Measurements from ENCODE around the gene SBDS. TPM values are rescaled to one million over a fixed set of nuclear protein-coding genes. Genes with fewer than 3 reads are reported as not detected.
"Not testable (repeated sequence)": the region's sequence is repeated elsewhere in the genome, so short reads cannot be mapped to it uniquely, and the experiment has no call there.

SBDS gene
- total and polyA plus RNA-seq, 9 donors, result 70.7 to 157 (median 110) TPM

DNA sequence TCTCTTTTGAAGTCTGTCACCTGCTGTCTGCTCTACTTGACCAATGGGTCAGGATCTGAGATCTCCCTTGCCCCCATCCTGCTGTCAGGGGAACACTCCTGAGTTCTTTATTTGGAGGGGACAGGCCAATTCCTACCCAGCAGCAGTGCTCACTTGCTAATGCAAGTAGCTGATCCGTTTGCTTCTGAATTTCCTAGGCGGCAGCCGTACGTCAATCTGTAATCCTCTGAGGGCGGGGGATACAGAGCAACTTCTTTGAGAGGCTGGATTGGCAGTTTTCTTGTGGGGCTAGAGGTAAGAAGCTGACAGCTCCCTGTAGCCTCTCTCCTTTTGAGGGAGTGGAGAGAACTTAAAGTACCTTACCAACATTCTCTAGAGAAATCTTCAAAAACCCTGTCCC is 37.9 kb upstream of the SBDS start:
- Histone ChIP-seq H3K27ac (no peak overlapping the region), H3K27me3 (no peaks in the 10 kb centered on the region), H3K9me3 (no peaks in the 10 kb centered on the region), H3K4me3 (no peak overlapping the region), H3K4me1 (ENCODE audit: insufficient read depth) (no peaks in the 10 kb centered on the region), H3K36me3 (no peaks in the 10 kb centered on the region)
- no peak for DNase-seq
- no peak for TF ChIP-seq POLR2A (IDR thresholded peaks at IDR 0.05)
- 88 to 89% (median 89%) methylated on average over 5 of the region's 5 CpGs for WGBS, 3 donors
- intact Hi-C loops (cut with DNase I), result no loop called here

DNA sequence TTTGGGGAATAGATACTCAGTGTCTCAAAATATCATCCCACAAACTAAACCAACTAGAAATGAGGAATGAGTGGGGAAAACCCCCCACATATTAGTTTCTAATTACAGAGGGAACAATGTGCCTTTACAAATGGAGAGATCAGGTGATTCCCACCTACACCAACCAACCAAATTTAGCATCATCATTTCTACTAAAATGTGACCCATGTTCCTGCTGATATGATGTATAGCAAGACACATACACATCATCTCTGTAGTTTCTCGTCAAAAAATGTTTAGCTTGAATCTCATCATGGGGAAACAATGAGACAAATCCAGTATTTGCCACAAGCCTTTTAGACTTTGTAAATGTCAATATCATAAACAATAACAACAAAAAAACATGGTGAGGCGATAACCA is 36.3 kb upstream of the SBDS start:
- intact Hi-C loops (cut with DNase I); H3K9me3 ChIP-seq; H3K27ac ChIP-seq; DNase-seq; H3K27me3 ChIP-seq; H3K36me3 ChIP-seq; H3K4me1 ChIP-seq (ENCODE audit: insufficient read depth); H3K4me3 ChIP-seq: not testable (repeated sequence)
- WGBS, 3 donors, result 92 to 95% (median 93%) methylated on average over 1 to 2 of the region's 2 CpGs

DNA sequence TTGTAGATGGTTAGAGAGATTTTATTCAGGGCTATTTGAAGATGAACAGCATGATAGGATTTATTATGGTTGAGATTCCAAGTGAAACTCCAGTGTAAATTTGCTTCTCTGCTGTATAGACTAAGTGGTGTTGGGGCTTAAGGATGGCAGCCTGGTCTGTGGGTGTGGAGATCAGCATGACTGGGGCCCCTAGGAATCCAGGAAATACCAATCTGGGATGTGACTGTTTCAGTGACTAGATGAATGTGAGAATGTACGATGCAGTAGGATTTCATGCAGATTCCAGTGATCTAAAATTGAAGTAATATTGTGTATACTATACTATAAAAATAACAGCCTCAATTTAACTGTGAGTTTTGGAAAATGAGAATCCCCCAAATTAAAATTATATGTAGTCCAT is 30.1 kb upstream of the SBDS start:
- H3K4me3 ChIP-seq; H3K36me3 ChIP-seq; H3K27me3 ChIP-seq; H3K27ac ChIP-seq; H3K4me1 ChIP-seq (ENCODE audit: insufficient read depth); H3K9me3 ChIP-seq; intact Hi-C loops (cut with DNase I); DNase-seq: not testable (repeated sequence)
- WGBS, 3 donors, result 50 to 80% (median 76%) methylated on average over 1 of the region's 1 CpG

DNA sequence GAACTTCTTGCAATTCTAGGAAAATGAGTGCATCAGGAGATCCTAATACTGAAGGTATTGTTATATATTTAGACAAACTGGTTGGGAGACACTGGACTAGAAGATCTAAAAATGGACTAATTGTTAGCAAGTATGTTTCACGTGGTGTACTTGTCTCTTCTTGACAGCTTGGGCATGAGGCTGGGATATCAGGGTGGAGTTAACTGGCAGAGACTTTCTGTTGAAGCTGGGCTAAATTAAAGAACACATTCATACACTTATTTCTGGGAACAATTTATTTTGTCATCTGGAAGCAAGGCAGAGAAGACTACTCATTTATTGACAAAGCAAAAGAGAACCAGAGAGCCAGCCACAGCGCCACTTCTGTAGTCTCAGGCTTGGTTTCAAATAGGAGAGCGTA is 27.1 kb upstream of the SBDS start:
- DNase-seq, result no peak
- H3K4me3 ChIP-seq, result no peak overlapping the region
- TF ChIP-seq POLR2A (IDR thresholded peaks at IDR 0.05) (no peak), EP300 (IDR thresholded peaks at IDR 0.05) (no peak)
- TF ChIP-seq, protein P1, sequence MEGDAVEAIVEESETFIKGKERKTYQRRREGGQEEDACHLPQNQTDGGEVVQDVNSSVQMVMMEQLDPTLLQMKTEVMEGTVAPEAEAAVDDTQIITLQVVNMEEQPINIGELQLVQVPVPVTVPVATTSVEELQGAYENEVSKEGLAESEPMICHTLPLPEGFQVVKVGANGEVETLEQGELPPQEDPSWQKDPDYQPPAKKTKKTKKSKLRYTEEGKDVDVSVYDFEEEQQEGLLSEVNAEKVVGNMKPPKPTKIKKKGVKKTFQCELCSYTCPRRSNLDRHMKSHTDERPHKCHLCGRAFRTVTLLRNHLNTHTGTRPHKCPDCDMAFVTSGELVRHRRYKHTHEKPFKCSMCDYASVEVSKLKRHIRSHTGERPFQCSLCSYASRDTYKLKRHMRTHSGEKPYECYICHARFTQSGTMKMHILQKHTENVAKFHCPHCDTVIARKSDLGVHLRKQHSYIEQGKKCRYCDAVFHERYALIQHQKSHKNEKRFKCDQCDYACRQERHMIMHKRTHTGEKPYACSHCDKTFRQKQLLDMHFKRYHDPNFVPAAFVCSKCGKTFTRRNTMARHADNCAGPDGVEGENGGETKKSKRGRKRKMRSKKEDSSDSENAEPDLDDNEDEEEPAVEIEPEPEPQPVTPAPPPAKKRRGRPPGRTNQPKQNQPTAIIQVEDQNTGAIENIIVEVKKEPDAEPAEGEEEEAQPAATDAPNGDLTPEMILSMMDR (IDR thresholded peaks at IDR 0.05), result no peak
- H3K4me1 ChIP-seq (ENCODE audit: insufficient read depth), result no peaks in the 10 kb centered on the region
- intact Hi-C loops (cut with DNase I), result no loop called here
- no peaks in the 10 kb centered on the region for H3K36me3 ChIP-seq
- no peak overlapping the region for H3K27ac ChIP-seq
- no peaks in the 10 kb centered on the region for H3K9me3 ChIP-seq
- WGBS, 3 donors, result 78 to 88% (median 86%) methylated on average over 3 of the region's 3 CpGs
- H3K27me3 ChIP-seq, result no peaks in the 10 kb centered on the region

DNA sequence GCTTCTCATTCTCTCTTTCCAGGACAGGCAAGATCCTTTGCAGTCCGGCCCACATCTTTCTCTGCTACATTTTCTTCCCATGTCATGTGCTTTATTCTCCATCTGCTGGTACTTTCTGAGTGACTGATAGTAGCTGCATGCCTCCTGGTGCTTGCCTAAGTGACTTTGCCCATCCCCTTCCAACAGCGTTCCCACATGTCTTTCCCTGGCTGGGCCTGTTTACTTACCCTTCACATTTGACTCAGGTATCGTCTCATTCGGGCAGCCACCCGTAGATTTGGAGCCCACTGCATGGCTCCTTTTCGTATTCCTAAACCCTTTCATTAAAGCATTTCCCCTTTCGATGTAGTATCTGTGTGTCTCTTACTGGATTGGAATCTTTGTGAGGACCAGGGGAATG is 25.9 kb upstream of the SBDS start:
- no peaks in the 10 kb centered on the region for H3K36me3 ChIP-seq
- WGBS, 3 donors, result 80 to 89% (median 86%) methylated on average over 7 of the region's 7 CpGs
- H3K4me3 ChIP-seq, result no peak overlapping the region
- no peaks in the 10 kb centered on the region for H3K27me3 ChIP-seq
- no peak overlapping the region for H3K27ac ChIP-seq
- no peak for DNase-seq
- intact Hi-C loops (cut with DNase I), result no loop called here
- no peaks in the 10 kb centered on the region for H3K9me3 ChIP-seq
- no peaks in the 10 kb centered on the region for H3K4me1 ChIP-seq (ENCODE audit: insufficient read depth)
- TF ChIP-seq, protein P1 (IDR thresholded peaks at IDR 0.05), result no peak
- no peak for TF ChIP-seq EP300 (IDR thresholded peaks at IDR 0.05)

DNA sequence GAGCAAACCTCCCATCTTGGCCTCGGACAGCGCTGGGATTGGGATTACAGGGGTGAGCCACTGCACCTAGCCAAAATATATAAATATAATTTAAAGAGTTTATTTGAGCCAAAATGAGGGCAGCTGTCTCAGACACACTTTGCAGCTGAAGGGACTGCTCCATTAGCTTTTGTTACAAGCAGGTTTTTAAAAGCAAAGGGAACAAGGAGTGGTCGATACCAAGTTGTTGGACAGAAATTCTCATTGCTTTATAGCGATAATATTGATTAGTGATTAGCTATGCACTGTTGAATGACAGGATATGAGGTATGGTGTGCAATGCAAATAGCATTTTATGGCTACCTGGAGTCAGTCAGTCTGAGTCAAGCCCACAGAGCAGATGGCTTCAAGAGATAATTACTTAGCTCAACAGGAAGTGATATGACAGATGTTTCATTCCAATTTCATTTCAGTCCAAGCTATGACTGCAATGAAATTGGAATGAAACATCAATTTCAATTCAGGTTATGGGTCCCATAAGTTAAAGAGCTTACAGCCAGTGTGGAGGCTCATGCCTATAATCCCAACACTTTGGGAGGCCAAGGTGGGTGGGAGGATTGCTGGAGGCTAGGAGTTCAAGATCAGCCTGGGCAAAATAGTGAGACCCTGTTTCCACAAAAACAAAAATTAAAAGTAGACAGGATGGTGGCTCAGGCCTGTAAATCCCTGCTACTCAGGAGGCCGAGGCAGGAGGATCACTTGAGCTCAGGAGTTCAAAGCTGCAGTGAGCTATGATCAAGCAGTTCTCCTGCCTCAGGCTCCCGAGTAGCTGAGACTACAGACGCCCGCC is 24.4 kb upstream of the SBDS start:
- no peaks in the 10 kb centered on the region for H3K36me3 ChIP-seq
- no peaks in the 10 kb centered on the region for H3K4me1 ChIP-seq (ENCODE audit: insufficient read depth)
- no peak overlapping the region for H3K4me3 ChIP-seq
- no peaks in the 10 kb centered on the region for H3K9me3 ChIP-seq
- no peaks in the 10 kb centered on the region for H3K27me3 ChIP-seq
- H3K27ac ChIP-seq, result no peak overlapping the region
- intact Hi-C loops (cut with DNase I), result no loop called here
- no peak for TF ChIP-seq EP300 (IDR thresholded peaks at IDR 0.05)
- no peak for TF ChIP-seq POLR2A (IDR thresholded peaks at IDR 0.05)
- TF ChIP-seq, protein P1 (IDR thresholded peaks at IDR 0.05), result no peak
- no peak for DNase-seq
- 76 to 84% (median 81%) methylated on average over 8 of the region's 8 CpGs for WGBS, 3 donors
